KOPT-K1 (cell line): ENCODE data around the gene ADCY5.

Experiments
- H3K27ac ChIP-seq: fragments of 200-600 bp; sonication (generic); 2 replicates; pipeline ENCODE4 v1.5.1; 2016; ENCODE audit warnings: antibody characterized with exemption, mild to moderate bottlenecking, low read depth, low read length; ENCODE audit not compliant: poor library complexity, severe bottlenecking
- H3K36me3 ChIP-seq: fragments of 200-600 bp; sonication (generic); 2 replicates; pipeline ENCODE4 v1.5.1; 2017; ENCODE audit warnings: antibody characterized with exemption, mild to moderate bottlenecking, low read length, moderate library complexity; ENCODE audit not compliant: insufficient read depth
- H3K9me3 ChIP-seq: fragments of 200-600 bp; sonication (generic); 2 replicates; pipeline ENCODE4 v1.5.1; 2017; ENCODE audit warnings: antibody characterized with exemption, low read length, mild to moderate bottlenecking; ENCODE audit not compliant: insufficient read depth, poor library complexity, severe bottlenecking

Gene ADCY5

GRCh38 chr3:123324880-123325765 is 123.8 kb downstream of the ADCY5 start:
- Histone ChIP-seq H3K36me3 (no peaks in the 10 kb centered on the region), H3K27ac (no peak overlapping the region), H3K9me3 (no peaks in the 10 kb centered on the region)

GRCh38 chr3:123323781-123324180 is 125.1 kb downstream of the ADCY5 start:
- H3K36me3 ChIP-seq, result no peaks in the 10 kb centered on the region
- no peaks in the 10 kb centered on the region for H3K9me3 ChIP-seq
- no peak overlapping the region for H3K27ac ChIP-seq

- no peak overlapping the region for H3K27ac ChIP-seq
- no peaks in the 10 kb centered on the region for H3K36me3 ChIP-seq
- H3K9me3 ChIP-seq, result no peaks in the 10 kb centered on the region
Measured at GRCh38 chr3:123322866-123323265, 126.0 kb downstream of the ADCY5 start.

GRCh38 chr3:123321806-123322205 is 127.1 kb downstream of the ADCY5 start:
- Histone ChIP-seq H3K36me3 (no peaks in the 10 kb centered on the region), H3K27ac (no peak overlapping the region), H3K9me3 (no peaks in the 10 kb centered on the region)

- no peaks in the 10 kb centered on the region for H3K36me3 ChIP-seq
- H3K27ac ChIP-seq, result no peak overlapping the region
- no peaks in the 10 kb centered on the region for H3K9me3 ChIP-seq
Measured at GRCh38 chr3:123320221-123320620, 128.7 kb downstream of the ADCY5 start.

GRCh38 chr3:123319760-123320159 is 129.1 kb downstream of the ADCY5 start:
- no peaks in the 10 kb centered on the region for H3K9me3 ChIP-seq
- no peak overlapping the region for H3K27ac ChIP-seq
- H3K36me3 ChIP-seq, result no peaks in the 10 kb centered on the region

- Histone ChIP-seq H3K36me3 (no peaks in the 10 kb centered on the region), H3K9me3 (no peaks in the 10 kb centered on the region), H3K27ac (no peak overlapping the region)
Measured at GRCh38 chr3:123318374-123318773, 130.5 kb downstream of the ADCY5 start.

- no peak overlapping the region for H3K27ac ChIP-seq
- no peaks in the 10 kb centered on the region for H3K36me3 ChIP-seq
- H3K9me3 ChIP-seq, result no peaks in the 10 kb centered on the region
Measured at GRCh38 chr3:123317716-123318115, 131.2 kb downstream of the ADCY5 start.

- Histone ChIP-seq H3K9me3 (no peaks in the 10 kb centered on the region), H3K27ac (no peak overlapping the region), H3K36me3 (no peaks in the 10 kb centered on the region)
Measured at GRCh38 chr3:123315271-123315595, 133.7 kb downstream of the ADCY5 start.

GRCh38 chr3:123314359-123315270 is 134.3 kb downstream of the ADCY5 start:
- H3K36me3 ChIP-seq, result no peaks in the 10 kb centered on the region
- no peak overlapping the region for H3K27ac ChIP-seq
- no peaks in the 10 kb centered on the region for H3K9me3 ChIP-seq

GRCh38 chr3:123313889-123314288 is 135.0 kb downstream of the ADCY5 start:
- Histone ChIP-seq H3K36me3 (no peaks in the 10 kb centered on the region), H3K27ac (no peak overlapping the region)

GRCh38 chr3:123312331-123313265 is 136.3 kb downstream of the ADCY5 start:
- H3K36me3 ChIP-seq, result no peaks in the 10 kb centered on the region
- H3K27ac ChIP-seq, result no peak overlapping the region
- H3K9me3 ChIP-seq, result no peaks in the 10 kb centered on the region

More at GRCh38 chr3:123313889-123314288, 135.0 kb downstream of the ADCY5 start:
- no peaks in the 10 kb centered on the region for H3K9me3 ChIP-seq

- Histone ChIP-seq H3K36me3 (no peaks in the 10 kb centered on the region), H3K9me3 (no peaks in the 10 kb centered on the region), H3K27ac (no peak overlapping the region)
Measured at GRCh38 chr3:123311201-123311600, 137.7 kb downstream of the ADCY5 start.

- Histone ChIP-seq H3K36me3 (no peaks in the 10 kb centered on the region), H3K9me3 (no peaks in the 10 kb centered on the region), H3K27ac (no peak overlapping the region)
Measured at GRCh38 chr3:123310741-123311140, 138.1 kb downstream of the ADCY5 start.
